HL-60/S4 (cell line): Measurements from ENCODE around the gene PIK3IP1.
"Not testable (repeated sequence)": the region's sequence is repeated elsewhere in the genome, so short reads cannot be mapped to it uniquely, and the experiment has no call there.

Source experiments
- in situ Hi-C: fragments of 300-500 bp; cut with MboI; formaldehyde crosslinking; loops from 2 replicates; pipeline ENCODE4 v1.14.3; 2022; ENCODE audit warnings: low sequenced_read_pairs

PIK3IP1 gene

DNA sequence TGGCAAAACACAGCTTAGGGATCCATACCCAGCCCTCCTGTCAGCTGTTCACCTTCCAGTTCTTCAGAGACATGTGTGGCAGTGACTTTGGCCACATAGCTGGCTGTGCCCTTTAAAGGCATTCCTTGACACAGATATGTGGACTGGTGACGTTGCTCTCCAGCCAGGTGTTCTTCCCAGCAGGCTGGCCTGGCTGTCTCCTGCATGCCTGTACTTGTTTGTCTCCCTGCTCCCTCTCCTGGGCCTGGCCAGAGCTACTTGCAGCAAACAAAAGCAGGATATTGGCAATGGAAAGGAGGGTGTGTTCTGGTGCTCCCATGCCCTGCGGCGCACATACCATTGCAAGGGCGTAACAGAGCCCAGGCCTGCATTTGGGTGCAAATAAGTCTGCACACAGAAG lies 38.3 kb downstream of the PIK3IP1 start:
- in situ Hi-C loops = no loop called here

DNA sequence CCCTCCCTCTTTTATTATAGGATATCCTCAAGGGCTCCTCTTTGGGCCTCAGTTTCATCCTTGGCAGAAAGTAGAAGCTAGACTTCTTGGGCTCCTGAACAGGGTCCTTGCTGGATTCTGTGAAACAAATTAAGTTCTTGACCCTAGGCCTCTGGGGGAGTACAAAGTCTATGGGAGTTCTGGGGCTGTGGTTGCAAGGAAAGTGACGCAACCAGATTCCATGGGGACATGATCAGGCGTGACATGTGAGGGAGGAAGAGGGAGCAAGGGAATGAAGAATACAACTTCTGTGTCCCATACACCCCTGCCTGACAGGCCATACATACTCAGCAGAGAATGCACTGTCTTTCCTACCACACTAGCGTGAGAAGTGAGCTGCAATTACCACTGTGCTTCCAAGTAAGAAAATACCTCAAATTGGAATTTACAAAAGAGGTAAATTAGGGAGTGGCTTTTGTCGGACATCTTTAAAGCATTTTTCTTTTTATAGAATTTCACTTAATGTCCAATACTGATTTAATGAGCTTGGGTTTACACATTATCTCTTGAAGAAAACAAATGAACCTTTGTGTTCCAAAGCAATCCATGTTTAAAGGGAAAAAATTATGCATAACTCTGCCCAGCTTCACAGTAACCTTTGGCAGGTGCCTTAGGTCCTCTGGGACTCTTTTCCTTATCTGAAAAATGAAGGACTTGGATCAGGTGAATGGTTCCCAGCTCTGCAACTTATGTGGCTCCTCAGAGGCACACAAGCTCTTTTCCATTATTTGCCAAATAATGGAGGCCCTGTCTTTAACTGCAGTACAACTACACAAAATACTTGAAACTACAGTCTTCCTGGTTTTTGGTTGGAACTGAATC lies 41.3 kb downstream of the PIK3IP1 start:
- in situ Hi-C loops = no loop called here

DNA sequence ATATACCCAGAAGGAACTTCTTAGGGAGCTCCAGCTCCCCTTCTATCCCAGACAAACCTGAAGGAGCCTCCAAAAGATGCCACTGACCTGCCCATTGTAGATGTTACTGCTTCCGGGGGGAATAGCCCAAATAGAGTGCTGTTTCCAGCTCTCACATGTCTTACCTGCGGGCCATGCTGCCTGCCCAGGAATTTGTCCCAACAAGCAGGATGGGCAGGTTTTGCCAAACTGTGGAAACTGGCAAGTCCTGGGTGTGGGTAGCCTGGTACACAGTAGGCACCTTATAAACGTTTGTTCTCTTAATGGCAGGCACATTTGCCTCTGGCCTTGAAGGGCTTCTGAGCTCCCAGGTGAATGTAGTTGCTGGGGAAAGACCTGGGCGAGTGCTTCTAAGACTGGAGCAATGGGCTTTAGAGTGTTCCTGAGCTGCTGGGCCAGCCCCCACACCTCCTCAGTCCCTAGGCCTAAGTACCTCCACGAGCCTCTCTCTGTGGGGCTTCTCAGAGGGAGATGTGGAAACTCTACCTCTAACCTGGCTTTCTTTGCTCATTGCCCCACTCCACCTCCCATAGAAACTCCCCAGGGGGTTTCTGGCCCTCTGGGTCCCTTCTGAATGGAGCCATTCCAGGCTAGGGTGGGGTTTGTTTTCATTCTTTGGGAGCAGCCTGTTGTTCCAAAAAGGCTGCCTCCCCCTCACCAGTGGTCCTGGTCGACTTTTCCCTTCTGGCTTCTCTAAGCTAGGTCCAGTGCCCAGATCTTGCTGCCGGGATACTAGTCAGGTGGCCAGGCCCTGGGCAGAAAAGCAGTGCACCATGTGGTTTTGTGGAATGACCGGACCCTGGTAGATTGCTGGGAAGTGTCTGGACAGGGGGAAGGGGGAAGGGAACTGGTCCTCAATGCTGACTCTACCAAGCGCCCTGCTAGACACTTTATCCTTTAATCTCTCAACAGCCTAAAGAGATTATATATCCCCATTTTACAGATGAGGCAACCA lies 43.0 kb downstream of the PIK3IP1 start:
- in situ Hi-C loops = no loop called here

DNA sequence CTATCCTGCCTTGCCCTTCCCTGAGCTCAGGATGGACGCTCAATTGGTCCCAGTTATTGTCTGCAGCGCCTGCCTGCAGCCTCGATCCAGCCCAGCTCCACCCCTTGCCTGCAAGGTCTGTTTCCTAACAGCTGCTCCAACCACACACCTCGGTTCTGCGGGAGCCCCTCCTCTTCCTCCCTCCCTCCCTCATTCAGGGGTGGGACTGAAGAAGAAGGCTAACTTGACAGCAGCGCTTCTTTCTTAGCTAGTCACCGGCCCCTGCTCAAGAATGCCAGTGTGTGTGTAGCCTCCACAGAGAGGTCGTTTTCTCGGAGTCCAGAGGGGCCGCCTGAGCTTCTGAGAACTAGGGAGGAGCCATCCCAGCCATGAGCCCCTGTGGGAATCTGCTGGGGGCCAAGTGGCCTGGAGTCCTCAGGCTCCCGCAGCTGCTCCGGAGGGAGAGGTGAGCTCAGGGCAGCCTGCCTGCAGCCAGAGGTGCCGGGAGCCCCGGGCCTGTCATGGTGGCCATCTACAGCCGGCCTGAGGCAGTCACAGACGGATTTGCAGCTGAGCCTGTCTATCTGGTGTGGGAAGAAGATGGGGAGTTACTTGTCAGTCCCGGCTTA lies 44.0 kb downstream of the PIK3IP1 start:
- in situ Hi-C loops = no loop called here

DNA sequence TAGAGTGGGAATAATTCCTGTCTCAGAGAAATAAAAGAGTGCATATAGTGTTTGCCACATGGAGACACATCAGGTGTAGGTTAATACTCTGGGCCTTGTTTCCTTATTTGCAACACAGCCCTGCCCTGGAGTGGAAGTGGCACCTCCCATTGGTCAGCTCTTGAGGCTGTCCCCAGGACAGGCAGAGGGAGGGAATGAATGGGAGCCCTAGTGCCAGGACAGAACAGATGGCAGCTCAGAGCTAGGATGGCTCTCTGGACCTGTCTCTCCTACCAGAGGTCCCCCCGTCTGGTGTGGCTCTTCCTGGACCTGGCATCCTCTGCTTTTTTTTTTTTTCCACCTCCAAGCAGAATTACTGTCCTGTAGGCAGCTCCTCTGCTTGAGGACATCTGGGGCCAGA lies 44.6 kb downstream of the PIK3IP1 start:
- in situ Hi-C loops = no loop called here

DNA sequence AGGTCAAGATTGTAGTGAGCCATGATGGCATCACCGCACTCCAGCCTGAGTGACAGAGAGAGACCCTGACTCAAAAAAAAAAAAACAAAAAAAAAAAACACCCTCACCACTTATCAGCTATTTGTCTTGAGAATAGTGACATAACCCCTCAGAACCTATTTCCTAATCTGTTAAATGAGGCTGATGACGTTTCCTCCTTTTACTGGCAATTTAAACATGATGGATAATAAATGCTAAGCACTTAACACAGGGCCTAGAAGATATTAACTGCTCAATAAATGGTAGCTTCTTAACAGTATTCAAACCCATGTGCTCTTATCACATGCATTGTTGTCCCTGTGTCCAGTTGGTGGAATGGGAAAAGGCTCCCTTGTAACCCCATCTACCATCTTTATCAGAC lies 45.6 kb downstream of the PIK3IP1 start:
- in situ Hi-C loops = no loop called here

DNA sequence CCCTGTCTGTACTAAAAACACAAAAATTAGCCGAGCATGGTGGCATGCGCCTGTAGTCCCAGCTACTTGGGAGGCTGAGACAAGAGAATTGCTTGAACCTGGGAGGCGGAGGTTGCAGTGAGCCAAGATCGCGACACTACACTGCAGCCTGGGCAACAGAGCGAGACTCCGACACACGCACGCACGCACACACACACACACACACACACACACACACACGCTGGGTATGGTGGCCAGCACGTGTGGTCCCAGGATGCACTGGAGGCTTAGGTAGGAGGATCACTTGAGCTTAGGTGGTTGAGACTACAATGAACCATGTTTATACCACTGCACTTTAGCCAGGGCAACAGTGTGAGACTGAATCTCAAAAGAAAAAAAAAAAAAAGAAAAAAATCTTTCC lies 46.3 kb downstream of the PIK3IP1 start:
- in situ Hi-C loops = not testable (repeated sequence)

DNA sequence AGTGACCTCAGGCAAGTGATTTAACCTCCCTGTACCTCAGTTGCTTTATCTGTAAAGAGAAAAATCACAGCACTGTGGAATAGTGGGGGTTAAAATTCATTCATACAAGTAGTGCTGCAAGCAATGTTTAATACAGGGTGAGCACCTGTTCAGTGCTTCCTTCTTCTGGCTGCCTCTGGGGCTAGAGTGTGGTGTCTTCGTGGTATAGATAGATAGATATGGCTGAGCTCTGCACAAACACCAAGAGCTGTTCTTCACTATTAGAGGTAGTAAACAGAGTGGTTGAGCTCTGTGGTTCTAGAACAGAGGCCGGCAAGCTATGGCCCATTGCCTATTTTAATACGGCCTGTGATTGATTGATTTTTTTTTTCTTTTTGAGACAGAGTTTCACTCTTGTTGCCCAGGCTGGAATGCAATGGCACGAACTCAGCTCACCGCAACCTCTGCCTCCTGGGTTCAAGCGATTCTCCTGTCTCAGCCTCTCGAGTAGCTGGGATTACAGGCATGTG lies 47.3 kb downstream of the PIK3IP1 start:
- in situ Hi-C loops = no loop called here

DNA sequence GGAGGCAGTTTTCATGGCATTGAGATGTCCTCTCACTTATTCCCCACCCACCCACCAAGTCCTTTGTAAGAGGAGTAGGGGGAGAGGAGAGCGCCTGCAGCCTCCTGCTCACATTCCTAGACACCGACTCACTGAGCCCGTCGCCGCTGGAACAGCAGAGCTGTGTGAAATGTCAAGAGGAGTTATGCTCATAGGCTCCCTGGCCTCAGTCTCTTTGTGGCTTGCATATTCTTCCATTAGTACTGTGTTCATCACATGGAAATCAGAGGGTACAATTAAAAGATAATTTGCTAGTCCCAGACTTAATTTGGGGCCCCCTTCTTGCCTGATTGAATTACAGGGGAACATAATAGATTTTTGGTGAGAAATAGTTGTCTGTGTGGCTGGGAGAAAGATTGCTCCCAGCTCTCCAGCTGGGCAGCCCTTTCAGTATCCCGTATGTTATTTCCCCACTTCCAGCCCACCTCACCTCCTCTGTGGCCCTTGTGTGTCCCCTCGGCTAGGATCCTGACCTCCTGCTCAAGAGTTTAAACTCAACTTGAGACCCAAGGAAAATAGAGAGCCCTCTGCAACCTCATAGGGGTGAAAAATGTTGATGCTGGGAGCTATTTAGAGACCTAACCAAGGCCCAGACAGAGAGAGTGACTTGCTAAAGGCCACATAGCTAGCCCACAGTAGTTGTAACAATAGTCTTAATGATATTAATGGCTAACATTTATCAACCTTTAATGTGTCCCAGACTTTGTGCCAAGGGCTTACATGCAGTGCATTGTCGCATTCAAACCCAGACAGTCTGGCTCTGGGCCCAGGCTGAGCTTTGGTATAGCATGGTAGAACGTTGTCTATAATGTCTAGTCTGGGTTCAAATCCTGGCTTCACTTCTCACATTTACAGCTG lies 48.0 kb downstream of the PIK3IP1 start:
- in situ Hi-C loops = no loop called here

DNA sequence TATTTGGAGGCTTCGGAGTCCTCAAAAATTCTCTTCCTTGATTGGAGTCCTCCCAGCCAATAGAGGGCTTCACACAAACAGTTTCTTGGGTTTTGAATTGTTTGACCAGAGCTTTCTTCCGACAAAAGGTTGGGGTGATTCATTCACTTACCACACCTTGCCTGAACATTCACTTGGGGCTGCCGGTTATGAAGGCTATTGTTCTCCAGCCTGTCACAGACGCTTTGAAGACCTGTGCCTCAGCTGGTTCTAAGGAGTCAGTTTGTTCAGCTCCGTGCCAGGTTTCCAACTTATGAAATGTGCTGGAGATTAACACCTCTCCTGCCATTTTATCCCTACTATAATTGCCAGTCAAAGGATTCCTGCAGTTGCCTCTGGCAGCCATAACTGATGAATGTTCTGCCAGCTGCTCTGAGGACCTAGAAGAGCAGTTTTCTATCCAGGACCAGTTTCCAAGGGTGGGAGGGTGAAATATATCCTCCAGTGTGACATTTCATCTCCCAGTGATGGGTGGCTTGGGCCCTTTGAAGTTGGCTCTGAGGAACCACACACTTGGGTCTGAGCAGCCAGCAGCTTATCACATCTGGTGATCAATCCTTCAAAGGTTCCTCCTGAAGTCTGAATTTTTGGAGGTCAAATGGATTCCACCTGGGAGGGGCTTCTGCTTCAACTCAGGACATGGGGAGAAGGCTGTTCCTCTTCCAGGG lies 48.8 kb downstream of the PIK3IP1 start:
- in situ Hi-C loops = no loop called here

DNA sequence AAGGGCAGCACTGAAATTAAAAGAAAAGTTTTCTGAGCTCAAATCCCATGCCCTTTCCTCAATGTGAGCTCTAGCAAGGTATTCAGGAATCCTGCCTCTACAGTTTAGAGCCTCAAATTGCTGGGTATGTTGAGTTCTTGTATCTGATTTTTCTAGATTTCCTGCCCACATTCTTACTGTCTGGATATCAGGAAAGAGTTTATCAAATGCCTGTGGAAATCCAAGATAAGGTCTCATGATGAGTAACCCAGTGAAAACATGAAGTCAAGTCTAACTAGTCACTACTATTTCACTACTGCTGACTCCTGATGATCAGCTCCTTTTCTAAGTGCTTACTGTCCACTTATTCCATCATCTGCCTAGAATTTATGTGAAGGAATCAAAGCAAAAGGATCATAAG lies 50.4 kb downstream of the PIK3IP1 start:
- in situ Hi-C loops = no loop called here

DNA sequence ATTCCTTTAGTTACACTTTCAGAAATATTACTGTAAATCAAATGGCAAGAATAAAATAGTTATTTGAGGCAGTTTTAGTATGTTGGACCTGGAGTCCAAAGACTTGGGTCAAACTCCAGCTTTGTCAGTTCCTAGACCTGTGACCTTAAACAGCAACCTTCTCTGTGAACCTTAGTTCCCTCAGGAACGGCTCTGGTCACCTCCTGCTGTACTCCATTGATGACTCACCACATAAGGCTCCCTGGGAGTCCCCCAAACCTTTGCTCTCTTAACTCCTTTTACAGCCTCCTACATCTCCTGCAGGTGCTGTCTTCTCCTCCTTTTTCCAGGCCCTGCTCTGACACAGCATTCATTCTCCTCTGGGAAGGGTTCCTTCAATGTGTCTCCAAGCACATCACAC lies 51.1 kb downstream of the PIK3IP1 start:
- in situ Hi-C loops = no loop called here

DNA sequence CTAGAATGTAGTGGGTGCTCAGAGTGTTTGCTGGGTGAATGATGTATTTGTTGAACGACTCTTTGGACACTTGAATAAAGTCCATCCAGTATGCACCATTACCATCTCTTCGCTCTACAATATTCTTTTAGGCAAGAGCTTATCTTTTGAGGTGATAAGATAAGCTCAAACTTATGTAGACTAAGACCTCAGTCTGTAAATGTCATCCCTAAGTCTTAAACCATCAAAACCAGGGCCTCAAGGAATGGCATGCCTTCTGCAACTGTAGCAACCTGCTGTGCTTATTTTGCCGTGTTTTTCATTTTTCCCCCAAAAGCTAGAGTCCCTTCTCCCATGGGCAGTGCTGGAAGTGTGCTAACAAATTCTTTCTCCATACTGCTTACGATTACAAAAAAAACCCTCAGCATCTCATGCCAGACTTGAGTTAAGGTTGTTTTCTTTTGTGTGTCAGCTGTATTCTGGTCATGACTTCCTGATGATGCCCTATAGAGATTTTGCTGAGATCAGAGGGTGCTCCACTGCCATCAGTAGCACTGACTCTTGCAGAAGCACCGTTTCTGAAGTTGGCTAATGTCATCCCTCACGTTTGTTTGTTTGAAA lies 52.4 kb downstream of the PIK3IP1 start:
- in situ Hi-C loops = no loop called here

DNA sequence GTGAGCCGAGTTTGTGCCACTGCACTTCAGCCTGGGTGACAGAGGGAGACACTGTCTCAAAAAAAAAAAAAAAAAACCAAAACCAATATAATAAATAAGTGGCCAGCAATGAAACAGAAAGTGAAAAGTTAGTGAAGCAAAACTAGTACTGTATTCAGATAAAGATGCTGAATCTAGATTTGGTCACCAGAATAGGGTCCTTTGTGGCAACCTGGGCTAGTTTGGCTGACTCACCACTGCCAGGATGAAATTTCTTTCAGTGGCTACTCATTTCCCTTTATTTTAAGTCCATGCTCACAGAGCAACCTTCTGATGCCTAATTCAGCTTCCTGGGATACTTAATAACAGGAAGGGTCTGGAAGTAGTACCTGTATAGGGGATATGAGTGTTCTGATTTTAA lies 54.2 kb downstream of the PIK3IP1 start:
- in situ Hi-C loops = no loop called here

DNA sequence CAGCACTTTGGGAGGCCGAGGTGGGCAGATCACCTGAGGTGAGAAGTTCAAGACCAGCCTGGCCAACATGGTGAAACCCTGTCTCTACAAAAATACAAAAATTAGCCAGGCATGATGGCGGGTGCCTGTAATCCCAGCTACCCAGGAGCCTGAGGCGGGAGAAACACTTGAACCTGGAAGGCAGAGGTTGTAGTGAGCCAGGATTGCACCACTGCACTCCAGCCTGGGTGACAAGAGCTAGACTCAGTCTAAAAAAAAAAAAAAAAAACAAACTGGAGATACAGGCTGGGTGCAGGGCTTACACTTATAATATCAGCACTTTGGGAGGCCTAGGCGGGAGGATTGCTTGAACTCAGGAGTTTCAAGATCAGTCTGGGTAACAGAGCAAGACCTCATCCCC lies 56.2 kb downstream of the PIK3IP1 start:
- in situ Hi-C loops = not testable (repeated sequence)

DNA sequence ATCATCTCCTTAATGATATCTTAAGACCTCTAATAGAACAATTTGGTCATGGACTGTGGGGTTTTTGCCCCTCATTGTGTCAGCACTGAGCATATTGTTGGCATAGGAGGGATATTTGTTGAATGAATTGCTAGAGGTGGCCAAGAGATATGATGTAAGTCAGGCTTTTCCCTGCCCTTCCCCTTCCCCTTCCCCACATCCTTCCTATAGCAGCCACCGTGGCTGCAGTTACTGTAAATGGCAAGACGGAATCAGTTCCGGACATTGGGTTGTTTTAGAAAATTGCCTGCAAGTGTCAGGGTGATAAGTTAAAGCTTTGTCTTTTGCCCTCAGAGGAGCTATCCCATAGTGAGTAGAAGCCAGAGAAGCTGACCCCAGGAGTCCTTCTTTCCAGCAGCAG lies 57.2 kb downstream of the PIK3IP1 start:
- in situ Hi-C loops = no loop called here

DNA sequence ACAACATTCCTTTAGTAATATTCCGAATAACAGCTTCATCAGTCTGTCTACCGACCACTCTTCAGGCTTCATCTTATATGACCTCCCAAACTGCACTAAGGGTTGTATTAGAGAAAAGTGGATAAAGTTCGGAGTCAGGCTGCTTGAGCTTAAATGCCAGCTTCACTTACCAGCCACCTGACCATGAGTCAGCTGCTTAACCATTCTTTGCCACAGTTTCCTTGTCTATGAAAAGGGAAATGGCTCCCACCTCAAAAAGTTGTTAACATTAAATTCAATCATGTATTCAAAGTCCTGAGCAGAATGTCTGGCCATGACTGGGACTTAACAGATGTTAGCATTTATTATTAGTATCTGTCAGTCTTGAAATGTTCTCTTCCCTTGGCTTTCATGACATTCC lies 59.3 kb downstream of the PIK3IP1 start:
- in situ Hi-C loops = no loop called here
